GM18511 (cell line): Measurements from ENCODE around the gene BORCS8.
"Not testable (repeated sequence)": the region's sequence is repeated elsewhere in the genome, so short reads cannot be mapped to it uniquely, and the experiment has no call there.

Experiments used
- ATAC-seq: cut with Tn5 transposase; IDR thresholded peaks from one replicate; pipeline ENCODE4 v1.9.1; 2021; ENCODE audit warnings: mild to moderate bottlenecking, moderate library complexity; ENCODE audit not compliant: unreplicated experiment

BORCS8 gene

GRCh38 chr19:19192078-19192882 lies at the start of gene BORCS8, which contains the start of gene RFXANK:
Gene BORCS8, minus strand, starts transcription at chr19:19192152. Its CDS starts 35 bp downstream, at chr19:19192117.
Gene RFXANK, plus strand, starts transcription at chr19:19192258. Its CDS starts 1,689 bp downstream, at chr19:19193947.
- peak; percentile 92 for ATAC-seq

GRCh38 chr19:19240476-19240875 lies 48.5 kb upstream of the BORCS8 start:
- no peak for ATAC-seq

DNA sequence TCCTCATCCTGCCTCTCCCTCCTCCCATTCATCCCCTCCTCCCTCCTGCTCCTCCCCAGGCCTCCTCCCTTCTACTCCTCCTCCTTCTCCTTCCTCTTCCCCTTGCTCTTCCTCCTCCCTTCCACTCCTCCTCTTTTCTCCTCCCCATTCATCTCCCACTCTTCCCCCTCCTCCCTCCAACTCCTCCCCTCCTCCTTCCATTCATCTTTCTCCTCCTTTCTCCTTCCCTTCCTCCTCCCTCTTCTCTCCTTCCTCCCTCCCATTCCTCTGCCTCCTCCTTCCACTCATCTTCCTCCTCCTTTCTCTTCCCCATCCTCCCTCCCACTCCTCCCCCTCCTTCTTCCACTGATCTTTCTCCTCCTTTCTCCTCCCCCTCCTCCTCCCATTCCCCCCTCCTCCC lies 47.7 kb upstream of the BORCS8 start:
- no peak for ATAC-seq

GRCh38 chr19:19238126-19238894 lies 46.4 kb upstream of the BORCS8 start:
- no peak for ATAC-seq

DNA sequence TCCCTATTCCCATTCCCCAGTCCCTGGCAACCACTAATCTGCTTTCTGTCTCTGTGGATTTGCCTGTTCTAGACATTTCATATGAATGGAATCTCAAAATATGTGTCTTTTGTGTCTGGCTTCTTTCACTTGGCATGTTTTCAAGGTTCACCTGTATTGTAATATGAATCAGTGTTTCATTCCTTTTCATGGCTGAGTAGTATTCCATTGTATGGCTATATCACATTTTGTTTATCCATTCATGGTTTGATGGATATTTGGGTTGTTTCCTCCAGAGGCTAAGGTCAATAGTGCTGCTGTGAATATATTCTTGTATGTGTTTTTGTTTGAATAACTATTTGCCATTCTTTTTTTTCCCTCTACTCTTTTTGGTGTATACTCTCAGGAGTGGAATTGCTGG lies 44.2 kb upstream of the BORCS8 start:
- ATAC-seq, result no peak

DNA sequence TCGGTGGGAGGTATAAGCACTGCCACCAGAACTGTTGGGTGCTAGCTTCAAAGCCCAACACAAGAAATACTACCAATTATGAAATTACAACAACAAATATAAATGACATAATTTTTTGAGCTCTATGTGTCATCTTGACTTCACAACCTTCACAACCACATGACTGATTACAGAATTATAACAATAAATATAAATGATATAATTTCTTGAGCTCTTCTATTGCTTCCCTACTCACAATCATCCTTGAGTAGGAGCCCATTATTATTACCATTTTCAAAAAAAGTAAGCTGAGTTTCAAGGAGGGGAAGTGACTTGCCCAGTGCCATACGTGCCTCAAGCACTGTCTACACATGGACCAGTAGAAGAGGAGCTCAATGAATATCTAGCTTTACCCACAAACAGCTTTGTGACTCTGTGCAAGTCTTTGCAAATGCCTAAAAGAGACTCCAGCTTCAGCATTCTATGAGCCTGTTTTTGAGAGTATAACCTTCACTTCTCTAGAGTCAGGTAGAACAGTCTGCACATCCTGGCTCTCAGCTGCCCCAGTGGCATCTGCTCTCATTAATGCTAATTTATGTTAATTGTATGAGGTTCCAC lies 42.4 kb upstream of the BORCS8 start:
- no peak for ATAC-seq

DNA sequence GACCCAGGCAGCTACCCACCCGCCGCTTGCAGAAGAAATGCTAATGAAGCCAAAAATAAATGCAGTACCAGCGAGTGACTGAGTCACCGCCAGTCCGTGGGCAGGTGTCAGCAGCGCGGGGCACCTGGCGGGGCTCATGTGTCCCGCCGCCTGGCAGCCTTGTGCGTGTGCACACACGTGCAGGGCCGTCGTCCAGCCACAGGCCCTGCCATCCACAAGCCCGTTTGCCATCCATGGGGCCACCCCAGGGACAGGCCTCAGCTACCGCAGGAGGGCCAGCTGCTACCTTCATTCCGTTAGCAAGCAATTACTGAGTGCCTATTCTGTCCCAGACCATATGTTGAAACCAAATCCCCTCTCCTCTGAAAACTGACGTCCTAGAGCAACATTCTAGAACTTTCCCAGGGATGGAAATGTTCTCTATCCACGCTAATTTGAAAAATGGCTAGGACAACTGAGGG lies 40.3 kb upstream of the BORCS8 start:
- no peak for ATAC-seq

GRCh38 chr19:19230999-19231398 lies 39.0 kb upstream of the BORCS8 start:
- no peak for ATAC-seq

GRCh38 chr19:19229701-19230100 lies 37.7 kb upstream of the BORCS8 start:
- no peak for ATAC-seq

- no peak for ATAC-seq
These were observed 35.3 kb upstream of the BORCS8 start for GRCh38 chr19:19227217-19227616.

DNA sequence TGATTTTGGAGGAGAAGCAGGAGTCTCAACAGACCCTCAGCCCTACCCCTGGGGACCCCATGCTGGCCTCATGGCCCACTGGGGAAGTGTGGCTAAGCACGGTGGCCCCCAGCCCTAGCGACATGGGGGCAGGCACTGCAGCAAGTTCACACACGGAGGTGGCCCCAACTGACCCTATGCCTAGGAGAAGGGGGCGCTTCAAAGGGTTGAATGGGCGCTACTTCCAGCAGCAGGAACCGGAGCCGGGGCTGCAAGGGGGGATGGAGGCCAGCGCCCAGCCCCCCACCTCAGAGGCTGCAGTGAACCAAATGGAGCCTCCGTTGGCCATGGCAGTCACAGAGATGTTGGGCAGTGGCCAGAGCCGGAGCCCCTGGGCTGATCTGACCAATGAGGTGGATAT lies 34.7 kb upstream of the BORCS8 start:
- ATAC-seq, result no peak

DNA sequence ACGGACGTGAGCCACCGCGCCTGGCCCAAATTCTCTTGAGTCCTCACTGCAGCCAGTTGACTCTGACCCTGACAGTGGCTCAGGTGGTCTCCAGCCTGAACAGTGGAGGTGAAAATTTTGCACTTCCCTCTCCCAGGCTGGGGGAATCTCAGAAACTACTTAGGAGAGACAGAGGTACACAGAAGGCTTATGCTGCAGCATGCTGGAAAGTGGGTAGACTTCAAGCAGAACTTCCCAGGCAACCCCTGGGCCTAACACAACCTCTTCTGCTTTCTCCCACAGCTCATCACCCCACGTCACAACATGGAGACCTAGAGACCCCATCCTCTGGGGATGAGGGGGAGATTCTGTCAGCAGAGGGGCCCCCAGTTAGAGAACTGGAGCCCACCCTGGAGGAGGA lies 34.3 kb upstream of the BORCS8 start:
- no peak for ATAC-seq

GRCh38 chr19:19224852-19225494 lies 33.0 kb upstream of the BORCS8 start:
- ATAC-seq, result no peak

DNA sequence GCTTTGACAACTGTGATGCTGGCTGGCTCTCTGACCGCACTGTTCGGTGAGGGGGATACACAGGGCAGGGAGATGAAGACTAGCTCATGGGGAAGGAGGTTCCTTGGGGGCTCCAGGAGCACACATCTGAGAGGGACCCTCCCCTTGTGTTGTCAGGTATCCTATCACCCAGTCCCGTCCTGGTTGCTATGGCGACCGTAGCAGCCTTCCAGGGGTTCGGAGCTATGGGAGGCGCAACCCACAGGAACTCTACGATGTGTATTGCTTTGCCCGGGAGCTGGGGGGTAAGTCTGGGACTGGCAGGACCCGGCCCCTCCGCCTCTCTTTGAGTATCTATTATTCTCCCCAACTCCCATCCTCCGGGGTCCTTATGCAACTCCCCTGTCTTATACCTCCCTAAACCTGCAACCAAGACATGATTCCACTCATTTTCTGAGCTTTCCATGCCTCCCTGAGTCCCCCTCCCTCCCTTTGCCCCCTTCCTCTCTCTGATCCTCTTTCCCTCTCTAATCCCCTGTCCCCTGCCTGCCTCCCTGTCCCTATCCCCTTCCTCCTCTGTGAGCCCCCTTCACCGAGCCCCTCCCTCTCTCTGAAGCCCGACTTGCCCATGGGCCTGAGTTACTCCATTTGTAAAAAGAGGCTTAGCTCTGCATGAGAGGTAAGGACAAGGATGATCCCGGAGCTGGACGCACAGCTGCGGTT lies 32.3 kb upstream of the BORCS8 start:
- ATAC-seq, result no peak

GRCh38 chr19:19223636-19224035 lies 31.7 kb upstream of the BORCS8 start:
- no peak for ATAC-seq

GRCh38 chr19:19223060-19223459 lies 31.1 kb upstream of the BORCS8 start:
- ATAC-seq, result no peak

GRCh38 chr19:19221000-19221399 lies 29.0 kb upstream of the BORCS8 start:
- not testable (repeated sequence) for ATAC-seq

DNA sequence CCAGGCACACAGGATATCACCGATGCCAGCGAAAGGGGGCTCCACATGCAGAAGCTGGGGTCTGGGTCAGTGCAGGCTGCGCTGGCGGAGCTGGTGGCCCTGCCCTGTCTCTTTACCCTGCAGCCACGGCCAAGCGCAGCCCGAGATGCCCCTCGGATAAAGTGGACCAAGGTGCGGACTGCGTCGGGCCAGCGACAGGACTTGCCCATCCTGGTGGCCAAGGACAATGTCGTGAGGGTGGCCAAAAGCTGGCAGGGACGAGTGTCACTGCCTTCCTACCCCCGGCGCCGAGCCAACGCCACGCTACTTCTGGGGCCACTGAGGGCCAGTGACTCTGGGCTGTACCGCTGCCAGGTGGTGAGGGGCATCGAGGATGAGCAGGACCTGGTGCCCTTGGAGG lies 27.0 kb upstream of the BORCS8 start:
- ATAC-seq, result no peak

DNA sequence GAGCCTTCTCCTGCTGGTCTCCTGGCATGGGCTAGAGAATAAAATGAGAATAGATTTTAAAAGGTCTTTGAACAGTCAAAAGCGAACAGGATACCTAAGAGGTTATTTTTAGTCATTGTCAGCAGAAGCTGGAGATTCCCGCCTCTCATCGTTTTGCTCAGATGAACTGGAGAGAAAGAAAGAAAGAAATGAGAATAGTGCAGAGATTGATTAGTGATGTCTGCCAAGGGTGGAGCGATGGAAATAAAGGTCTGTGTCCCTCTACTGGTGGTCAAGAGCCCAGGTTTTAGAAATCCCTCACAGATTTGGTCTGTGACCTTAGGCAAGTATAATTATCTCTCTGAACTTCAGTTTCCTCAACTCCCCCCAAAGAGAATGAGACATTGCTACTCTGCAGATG lies 25.1 kb upstream of the BORCS8 start:
- ATAC-seq, result no peak

DNA sequence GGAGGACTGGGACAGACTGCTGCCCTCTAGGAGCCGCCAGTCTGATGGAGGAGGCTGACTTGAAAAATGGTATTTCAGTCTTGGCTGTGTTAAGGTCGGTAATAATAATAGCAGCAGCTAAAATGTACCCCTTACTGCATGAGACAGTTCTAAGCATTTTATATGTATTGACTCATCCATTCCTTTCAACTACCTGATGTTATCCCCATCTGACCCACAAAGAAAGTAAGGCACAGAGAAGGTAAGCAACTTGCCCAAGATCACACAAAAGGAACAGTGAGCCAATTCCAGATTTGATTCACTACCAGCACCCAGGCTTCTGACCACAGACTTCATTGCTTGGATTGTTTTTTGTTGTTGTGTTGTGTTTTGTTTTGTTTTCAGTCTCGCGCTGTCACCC lies 23.8 kb upstream of the BORCS8 start:
- ATAC-seq, result no peak

DNA sequence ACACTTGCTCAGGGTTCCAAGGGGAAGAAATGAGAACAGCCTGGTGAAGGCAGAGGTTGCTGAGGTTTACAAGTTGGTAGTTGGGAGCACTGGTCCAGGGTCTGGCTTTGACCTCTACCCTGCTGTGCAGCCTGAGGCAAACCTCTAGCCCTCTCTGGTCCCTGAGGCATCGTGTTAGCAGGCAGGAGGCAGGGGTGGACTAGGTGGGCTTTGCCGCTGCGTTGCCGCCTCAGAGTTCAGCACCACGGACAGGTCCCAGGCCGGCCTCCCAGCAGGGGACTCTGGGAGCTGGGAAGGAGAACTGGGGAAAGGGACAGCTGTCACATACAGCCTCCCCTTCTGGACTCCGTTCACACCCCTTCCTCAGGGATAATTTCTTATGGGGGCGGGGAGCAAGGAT lies 22.9 kb upstream of the BORCS8 start:
- no peak for ATAC-seq
